HL-60 (cell line): Measurements from ENCODE around the gene RYK.

Experiments
- GABPA ChIP-seq: IDR thresholded peaks from 2 replicates; pipeline ENCODE4 v1.6.1; 2012; ENCODE audit warnings: low read depth
- POLR2AphosphoS5 ChIP-seq: IDR thresholded peaks from 2 replicates; pipeline ENCODE4 v1.6.1; 2012; ENCODE audit warnings: low read depth
- SPI1 ChIP-seq: IDR thresholded peaks from 2 replicates; pipeline ENCODE4 v1.6.1; 2012; ENCODE audit warnings: low read depth, mild to moderate bottlenecking, borderline replicate concordance
- TF ChIP-seq, protein P1 (sequence below): IDR thresholded peaks from one replicate; pipeline ENCODE4 v1.5.1; 2011; ENCODE audit warnings: low read length, control low read depth, inconsistent platforms; ENCODE audit not compliant: insufficient read depth
- TF ChIP-seq, protein P2 (sequence below): IDR thresholded peaks from 2 replicates; pipeline ENCODE4 v1.6.1; 2012; ENCODE audit warnings: low read depth; ENCODE audit not compliant: insufficient replicate concordance

DNA sequence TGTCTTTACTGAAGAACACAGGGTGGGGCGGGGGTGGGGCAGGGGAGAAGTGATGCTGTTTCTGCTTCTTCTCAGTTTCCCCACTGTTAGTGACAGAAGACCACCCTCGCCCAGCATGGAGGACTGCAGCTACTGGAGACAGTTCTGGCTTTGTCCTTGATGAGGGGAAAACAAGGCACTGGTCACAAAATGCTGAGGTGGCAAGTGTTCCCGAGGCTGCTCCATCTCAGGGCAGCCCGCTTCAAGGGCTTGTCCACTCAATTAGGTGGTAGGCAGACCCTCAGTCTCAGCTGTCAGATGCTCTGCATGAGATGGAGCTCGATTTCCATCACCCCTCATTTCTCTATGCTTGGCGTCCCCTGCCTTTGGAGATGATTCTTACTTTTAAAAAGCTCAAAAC, 33.8 kb upstream of the RYK start:
- TF ChIP-seq, protein P1, sequence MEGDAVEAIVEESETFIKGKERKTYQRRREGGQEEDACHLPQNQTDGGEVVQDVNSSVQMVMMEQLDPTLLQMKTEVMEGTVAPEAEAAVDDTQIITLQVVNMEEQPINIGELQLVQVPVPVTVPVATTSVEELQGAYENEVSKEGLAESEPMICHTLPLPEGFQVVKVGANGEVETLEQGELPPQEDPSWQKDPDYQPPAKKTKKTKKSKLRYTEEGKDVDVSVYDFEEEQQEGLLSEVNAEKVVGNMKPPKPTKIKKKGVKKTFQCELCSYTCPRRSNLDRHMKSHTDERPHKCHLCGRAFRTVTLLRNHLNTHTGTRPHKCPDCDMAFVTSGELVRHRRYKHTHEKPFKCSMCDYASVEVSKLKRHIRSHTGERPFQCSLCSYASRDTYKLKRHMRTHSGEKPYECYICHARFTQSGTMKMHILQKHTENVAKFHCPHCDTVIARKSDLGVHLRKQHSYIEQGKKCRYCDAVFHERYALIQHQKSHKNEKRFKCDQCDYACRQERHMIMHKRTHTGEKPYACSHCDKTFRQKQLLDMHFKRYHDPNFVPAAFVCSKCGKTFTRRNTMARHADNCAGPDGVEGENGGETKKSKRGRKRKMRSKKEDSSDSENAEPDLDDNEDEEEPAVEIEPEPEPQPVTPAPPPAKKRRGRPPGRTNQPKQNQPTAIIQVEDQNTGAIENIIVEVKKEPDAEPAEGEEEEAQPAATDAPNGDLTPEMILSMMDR = no peak
- TF ChIP-seq POLR2AphosphoS5 = no peak
- TF ChIP-seq SPI1 = no peak
- no peak for TF ChIP-seq GABPA
- TF ChIP-seq, protein P2, sequence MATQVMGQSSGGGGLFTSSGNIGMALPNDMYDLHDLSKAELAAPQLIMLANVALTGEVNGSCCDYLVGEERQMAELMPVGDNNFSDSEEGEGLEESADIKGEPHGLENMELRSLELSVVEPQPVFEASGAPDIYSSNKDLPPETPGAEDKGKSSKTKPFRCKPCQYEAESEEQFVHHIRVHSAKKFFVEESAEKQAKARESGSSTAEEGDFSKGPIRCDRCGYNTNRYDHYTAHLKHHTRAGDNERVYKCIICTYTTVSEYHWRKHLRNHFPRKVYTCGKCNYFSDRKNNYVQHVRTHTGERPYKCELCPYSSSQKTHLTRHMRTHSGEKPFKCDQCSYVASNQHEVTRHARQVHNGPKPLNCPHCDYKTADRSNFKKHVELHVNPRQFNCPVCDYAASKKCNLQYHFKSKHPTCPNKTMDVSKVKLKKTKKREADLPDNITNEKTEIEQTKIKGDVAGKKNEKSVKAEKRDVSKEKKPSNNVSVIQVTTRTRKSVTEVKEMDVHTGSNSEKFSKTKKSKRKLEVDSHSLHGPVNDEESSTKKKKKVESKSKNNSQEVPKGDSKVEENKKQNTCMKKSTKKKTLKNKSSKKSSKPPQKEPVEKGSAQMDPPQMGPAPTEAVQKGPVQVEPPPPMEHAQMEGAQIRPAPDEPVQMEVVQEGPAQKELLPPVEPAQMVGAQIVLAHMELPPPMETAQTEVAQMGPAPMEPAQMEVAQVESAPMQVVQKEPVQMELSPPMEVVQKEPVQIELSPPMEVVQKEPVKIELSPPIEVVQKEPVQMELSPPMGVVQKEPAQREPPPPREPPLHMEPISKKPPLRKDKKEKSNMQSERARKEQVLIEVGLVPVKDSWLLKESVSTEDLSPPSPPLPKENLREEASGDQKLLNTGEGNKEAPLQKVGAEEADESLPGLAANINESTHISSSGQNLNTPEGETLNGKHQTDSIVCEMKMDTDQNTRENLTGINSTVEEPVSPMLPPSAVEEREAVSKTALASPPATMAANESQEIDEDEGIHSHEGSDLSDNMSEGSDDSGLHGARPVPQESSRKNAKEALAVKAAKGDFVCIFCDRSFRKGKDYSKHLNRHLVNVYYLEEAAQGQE = no peak
